ENCODE measurements around the gene LOXL1. TPM values are rescaled to one million over a fixed set of nuclear protein-coding genes. Genes with fewer than 3 reads are reported as not detected.
"Not testable (repeated sequence)": the region's sequence is repeated elsewhere in the genome, so short reads cannot be mapped to it uniquely, and the experiment has no call there.

LOXL1 gene
- total RNA-seq, 1 experiment from 2014 or later, result 20.0 TPM

- DNase-seq (ENCODE audit: low spot score), result no peak
Observed at GRCh38 chr15:73937726-73938125, 11.5 kb downstream of the LOXL1 start.

GRCh38 chr15:73938516-73938915 lies 12.3 kb downstream of the LOXL1 start:
- not testable (repeated sequence) for DNase-seq (ENCODE audit: low spot score)

- DNase-seq (ENCODE audit: low spot score), result no peak
Observed at GRCh38 chr15:73939138-73939537, 12.9 kb downstream of the LOXL1 start.

GRCh38 chr15:73940061-73940981 lies 14.1 kb downstream of the LOXL1 start:
- no peak for DNase-seq (ENCODE audit: low spot score)

- no peak for DNase-seq (ENCODE audit: low spot score)
Observed at GRCh38 chr15:73941044-73941443, 14.8 kb downstream of the LOXL1 start.

GRCh38 chr15:73941449-73941848 lies 15.2 kb downstream of the LOXL1 start:
- no peak for DNase-seq (ENCODE audit: low spot score)

- DNase-seq (ENCODE audit: low spot score), result no peak
Observed at GRCh38 chr15:73941871-73942635, 15.8 kb downstream of the LOXL1 start.

- DNase-seq (ENCODE audit: low spot score), result no peak
Observed at GRCh38 chr15:73942751-73943270, 16.5 kb downstream of the LOXL1 start.

- no peak for DNase-seq (ENCODE audit: low spot score)
Observed at GRCh38 chr15:73944161-73945129, 18.2 kb downstream of the LOXL1 start.

GRCh38 chr15:73945130-73945508 lies 18.9 kb downstream of the LOXL1 start:
- DNase-seq (ENCODE audit: low spot score), result no peak

GRCh38 chr15:73946046-73946721 lies 19.9 kb downstream of the LOXL1 start:
- DNase-seq (ENCODE audit: low spot score), result no peak

- no peak for DNase-seq (ENCODE audit: low spot score)
Observed at GRCh38 chr15:73946795-73947370, 20.6 kb downstream of the LOXL1 start.

GRCh38 chr15:73947651-73948050 lies 21.4 kb downstream of the LOXL1 start:
- DNase-seq (ENCODE audit: low spot score), result no peak

- DNase-seq (ENCODE audit: low spot score), result no peak
Observed at GRCh38 chr15:73948396-73948795, 22.1 kb downstream of the LOXL1 start.

- no peak for DNase-seq (ENCODE audit: low spot score)
Observed at GRCh38 chr15:73948982-73949381, 22.7 kb downstream of the LOXL1 start.

- DNase-seq (ENCODE audit: low spot score), result no peak
Observed at GRCh38 chr15:73949496-73949895, 23.2 kb downstream of the LOXL1 start.

GRCh38 chr15:73950479-73950830 lies 24.2 kb downstream of the LOXL1 start:
- DNase-seq (ENCODE audit: low spot score), result no peak

- DNase-seq (ENCODE audit: low spot score), result peak; percentile 93
Observed at GRCh38 chr15:73950831-73951561, 24.7 kb downstream of the LOXL1 start.

- no peak for DNase-seq (ENCODE audit: low spot score)
Observed at GRCh38 chr15:73951601-73952000, 25.3 kb downstream of the LOXL1 start.

All from HT-29 (cell line).